GM12875 (cell line): Measurements from ENCODE around the gene GRIK3.

Experiments
- H3K4me3 ChIP-seq: one replicate; pipeline ENCODE4 v1.5.1; 2011; ENCODE audit warnings: low read depth, low read length, control low read depth
- TF ChIP-seq, protein P1 (sequence below): IDR thresholded peaks from 2 replicates; pipeline ENCODE4 v1.5.1; 2011; ENCODE audit warnings: low read depth, mild to moderate bottlenecking, control low read depth, inconsistent platforms, low read length, moderate library complexity, borderline replicate concordance; ENCODE audit not compliant: insufficient read depth

Gene GRIK3

GRCh38 chr1:37059346-37059745 is 25.0 kb upstream of the GRIK3 start:
- TF ChIP-seq, protein P1, sequence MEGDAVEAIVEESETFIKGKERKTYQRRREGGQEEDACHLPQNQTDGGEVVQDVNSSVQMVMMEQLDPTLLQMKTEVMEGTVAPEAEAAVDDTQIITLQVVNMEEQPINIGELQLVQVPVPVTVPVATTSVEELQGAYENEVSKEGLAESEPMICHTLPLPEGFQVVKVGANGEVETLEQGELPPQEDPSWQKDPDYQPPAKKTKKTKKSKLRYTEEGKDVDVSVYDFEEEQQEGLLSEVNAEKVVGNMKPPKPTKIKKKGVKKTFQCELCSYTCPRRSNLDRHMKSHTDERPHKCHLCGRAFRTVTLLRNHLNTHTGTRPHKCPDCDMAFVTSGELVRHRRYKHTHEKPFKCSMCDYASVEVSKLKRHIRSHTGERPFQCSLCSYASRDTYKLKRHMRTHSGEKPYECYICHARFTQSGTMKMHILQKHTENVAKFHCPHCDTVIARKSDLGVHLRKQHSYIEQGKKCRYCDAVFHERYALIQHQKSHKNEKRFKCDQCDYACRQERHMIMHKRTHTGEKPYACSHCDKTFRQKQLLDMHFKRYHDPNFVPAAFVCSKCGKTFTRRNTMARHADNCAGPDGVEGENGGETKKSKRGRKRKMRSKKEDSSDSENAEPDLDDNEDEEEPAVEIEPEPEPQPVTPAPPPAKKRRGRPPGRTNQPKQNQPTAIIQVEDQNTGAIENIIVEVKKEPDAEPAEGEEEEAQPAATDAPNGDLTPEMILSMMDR, result no peak
- H3K4me3 ChIP-seq, result no peak overlapping the region

- TF ChIP-seq, protein P1, result no peak
Measured at GRCh38 chr1:37058424-37058988, 24.2 kb upstream of the GRIK3 start.

GRCh38 chr1:37056325-37056724 is 22.0 kb upstream of the GRIK3 start:
- H3K4me3 ChIP-seq, result no peak overlapping the region
- TF ChIP-seq, protein P1, result no peak

More at GRCh38 chr1:37058424-37058988, 24.2 kb upstream of the GRIK3 start:
- no peak overlapping the region for H3K4me3 ChIP-seq

DNA sequence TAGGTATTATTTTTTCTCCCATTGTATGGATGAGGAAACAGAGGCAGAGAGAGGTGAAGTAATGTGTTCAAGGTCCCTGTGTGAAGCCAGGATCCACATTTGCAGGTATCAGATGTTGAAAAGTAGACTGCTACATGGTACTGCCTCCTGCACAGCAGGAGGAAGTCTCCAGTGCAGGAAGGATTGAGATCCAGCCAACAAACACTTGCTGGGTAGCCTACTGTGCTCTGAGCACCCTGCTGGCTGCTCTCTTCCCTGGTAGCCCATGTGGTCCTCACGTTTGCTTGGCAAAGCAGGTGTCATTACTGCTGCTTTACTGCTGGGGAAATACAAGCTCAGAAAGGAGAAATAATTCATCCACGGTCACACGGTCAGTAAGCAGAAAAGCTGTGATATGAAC is 21.3 kb upstream of the GRIK3 start:
- H3K4me3 ChIP-seq, result no peak overlapping the region
- TF ChIP-seq, protein P1, result no peak

DNA sequence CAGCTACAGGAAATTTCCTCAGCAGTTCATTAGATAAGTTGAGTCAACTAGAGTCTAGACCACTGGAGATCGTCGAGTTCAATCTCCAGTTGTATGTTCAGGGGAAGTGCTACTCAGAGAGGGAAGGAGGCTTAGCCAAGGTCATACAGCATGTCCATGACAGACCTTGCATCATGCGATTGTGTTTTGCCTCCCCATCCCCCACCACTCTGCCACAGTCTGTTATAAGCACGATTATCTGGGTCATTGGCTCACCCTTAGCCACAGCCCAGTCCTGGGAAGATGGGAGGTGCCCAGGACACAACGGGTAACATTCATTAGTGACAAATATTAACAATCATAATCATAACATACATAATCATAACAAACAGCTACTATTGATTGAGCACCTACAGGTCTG is 18.9 kb upstream of the GRIK3 start:
- TF ChIP-seq, protein P1, result no peak
- no peak overlapping the region for H3K4me3 ChIP-seq

- H3K4me3 ChIP-seq, result no peak overlapping the region
- TF ChIP-seq, protein P1, result no peak
Measured at GRCh38 chr1:37052120-37052519, 17.8 kb upstream of the GRIK3 start.

GRCh38 chr1:37051346-37051745 is 17.0 kb upstream of the GRIK3 start:
- H3K4me3 ChIP-seq, result no peak overlapping the region
- TF ChIP-seq, protein P1, result no peak
